D341Med (cell line): ENCODE data around the gene ETFA.

ENCODE experiments used
- DNase-seq: peaks from one replicate; pipeline ENCODE4 v3.0.0; 2012; ENCODE audit warnings: low spot score

ETFA gene

DNA sequence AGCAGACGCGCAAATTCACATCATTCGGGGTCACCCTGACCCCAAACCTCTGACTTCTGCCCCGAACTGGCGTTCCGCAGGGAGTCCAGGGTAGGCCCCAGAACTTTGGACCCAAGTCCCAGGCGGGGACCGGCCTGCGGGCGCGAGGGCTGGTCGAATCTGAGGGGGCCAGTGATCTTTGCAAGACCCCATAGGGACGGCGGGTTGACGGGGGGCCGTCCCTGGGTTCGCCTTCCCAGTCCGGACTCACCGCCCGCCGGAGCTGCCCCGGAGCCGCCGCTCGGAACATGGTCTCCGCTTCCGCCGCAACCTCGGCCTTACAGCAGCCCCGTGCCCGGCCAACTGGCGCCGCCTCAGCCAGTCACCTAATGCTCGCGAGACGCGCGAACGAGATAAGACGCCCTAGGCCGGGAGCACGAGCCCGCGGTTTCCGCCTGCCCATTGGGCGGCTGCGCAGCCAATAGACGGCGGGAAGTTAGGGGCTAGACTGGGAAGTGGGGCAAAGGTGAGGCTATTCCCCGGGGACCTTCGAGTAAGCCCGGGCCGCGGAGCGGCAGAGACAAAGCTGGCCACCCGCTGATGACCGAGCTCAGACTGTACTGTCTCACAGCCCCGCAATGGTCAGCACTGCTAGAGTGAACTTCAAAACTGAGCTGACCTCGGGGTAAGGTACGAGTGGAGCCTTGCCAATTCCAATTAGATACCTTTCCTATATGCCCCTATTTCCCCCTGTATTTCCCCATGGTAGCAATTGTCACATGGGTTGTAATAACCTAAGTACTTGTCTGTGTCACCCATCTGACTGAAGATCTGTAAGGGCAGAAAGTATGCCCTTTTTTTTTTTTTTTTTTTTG, at the start of gene ETFA:
Gene ETFA (minus strand): TSS at position 370 of the 854 bp plus-strand sequence. CDS start 81 bp downstream, at position 289.
- DNase-seq = peak; percentile 99

GRCh38 chr15:76360416-76360815, 49.1 kb upstream of the ETFA start:
- no peak for DNase-seq

GRCh38 chr15:76359152-76359551, 47.9 kb upstream of the ETFA start:
- no peak for DNase-seq

DNA sequence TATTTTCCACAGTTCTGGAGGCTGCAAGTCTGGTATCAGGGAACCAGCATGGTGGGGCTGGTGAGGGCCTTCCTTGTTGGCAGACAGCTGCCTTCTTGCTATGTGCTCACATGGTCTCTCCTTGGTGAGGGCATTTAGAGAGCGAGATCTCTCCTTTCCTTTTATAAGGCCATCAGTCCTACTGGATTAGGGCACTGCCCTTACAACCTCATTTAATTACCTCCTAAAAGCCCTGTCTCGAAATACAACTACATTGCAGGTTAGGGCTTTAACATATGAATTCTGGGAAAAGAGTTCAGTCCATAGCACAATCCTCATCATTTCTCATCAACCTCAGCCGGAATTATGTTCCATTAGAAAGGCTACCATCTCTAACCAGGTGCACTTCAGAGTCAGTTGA, 47.2 kb upstream of the ETFA start:
- no peak for DNase-seq

GRCh38 chr15:76354823-76355440, 43.7 kb upstream of the ETFA start:
- DNase-seq = no peak

DNA sequence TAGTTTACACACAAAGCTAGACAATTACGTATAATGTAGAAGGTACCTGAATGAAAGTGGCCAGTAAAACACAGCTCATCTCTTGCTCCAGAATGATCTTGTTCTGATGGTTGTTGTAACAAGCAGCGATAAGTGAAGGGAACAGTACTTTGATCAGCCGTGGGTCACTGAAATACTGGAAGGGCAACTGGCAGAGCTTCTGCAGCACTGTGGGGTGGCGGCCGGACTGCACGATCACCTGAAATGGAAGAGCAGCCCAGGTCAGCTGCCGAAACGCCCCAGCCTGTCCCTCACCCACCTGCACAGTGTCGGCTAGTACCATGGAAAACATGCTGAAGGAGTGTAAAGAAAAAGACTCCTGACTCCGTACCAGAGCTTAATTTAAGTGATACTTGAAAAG, 42.6 kb upstream of the ETFA start:
- no peak for DNase-seq

GRCh38 chr15:76353023-76353577, 41.8 kb upstream of the ETFA start:
- no peak for DNase-seq

- no peak for DNase-seq
Measured at GRCh38 chr15:76349301-76350070, 38.2 kb upstream of the ETFA start.

DNA sequence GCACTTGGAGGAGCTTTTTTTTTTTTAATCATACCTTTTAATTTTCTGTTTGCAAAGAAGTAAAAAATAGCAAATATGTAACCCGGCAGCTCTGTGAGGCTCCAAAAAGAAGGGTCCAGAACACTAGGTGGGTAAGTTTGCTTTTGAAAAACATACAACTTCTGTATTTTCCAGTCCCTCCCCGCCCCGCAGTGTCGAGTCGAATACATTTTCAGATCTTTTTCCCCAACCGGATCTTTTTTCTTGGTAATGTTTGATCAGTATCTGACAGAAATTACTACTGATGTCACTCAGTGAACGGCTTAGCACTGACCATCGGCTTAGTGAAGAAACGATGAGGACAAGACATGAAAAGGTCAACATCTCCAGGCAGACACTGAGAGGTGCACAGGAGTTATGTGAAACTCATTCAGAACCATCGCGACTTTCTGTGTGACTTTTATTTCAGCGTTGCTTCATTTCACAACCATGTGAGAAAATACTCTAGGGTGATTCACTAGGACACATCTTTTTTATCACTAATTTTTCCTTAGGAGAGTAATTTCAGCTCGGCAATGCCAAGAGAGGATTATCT, 36.3 kb upstream of the ETFA start:
- no peak for DNase-seq

- DNase-seq = no peak
Measured at GRCh38 chr15:76346669-76347481, 35.6 kb upstream of the ETFA start.

- no peak for DNase-seq
Measured at GRCh38 chr15:76345880-76346668, 34.8 kb upstream of the ETFA start.

GRCh38 chr15:76345583-76345879, 34.3 kb upstream of the ETFA start:
- DNase-seq = no peak

DNA sequence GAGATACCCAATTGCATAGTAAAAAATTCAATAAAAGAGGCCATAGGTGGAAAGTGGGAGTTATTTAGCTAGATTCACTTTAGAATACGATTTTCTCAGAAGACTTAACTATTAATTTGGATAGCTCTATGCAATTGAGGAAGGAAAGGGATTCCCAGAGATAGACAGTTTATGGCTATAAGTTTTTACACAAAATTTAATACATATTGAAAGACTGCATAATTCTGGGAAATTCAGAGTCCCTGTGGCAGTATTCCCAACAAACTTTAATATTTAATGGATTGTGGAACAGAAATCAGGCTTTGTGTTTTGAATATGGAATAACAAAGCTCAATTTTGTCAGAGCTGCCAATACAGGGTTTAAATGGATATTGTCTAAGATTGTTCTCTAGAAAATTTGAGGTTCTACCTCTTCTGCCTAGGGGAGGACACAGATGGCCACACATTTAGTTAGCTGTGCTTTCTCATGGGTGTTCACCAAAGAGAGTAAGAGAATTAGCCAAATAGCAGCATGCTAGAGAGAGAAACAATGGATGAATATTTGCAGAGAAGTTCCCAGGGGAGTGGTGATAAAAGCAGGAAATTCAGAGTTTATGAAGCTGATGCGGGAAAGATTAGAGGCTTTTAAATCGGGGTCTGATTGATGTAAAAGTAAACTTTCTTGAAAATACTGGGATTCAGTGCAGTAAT, 33.8 kb upstream of the ETFA start:
- no peak for DNase-seq

DNA sequence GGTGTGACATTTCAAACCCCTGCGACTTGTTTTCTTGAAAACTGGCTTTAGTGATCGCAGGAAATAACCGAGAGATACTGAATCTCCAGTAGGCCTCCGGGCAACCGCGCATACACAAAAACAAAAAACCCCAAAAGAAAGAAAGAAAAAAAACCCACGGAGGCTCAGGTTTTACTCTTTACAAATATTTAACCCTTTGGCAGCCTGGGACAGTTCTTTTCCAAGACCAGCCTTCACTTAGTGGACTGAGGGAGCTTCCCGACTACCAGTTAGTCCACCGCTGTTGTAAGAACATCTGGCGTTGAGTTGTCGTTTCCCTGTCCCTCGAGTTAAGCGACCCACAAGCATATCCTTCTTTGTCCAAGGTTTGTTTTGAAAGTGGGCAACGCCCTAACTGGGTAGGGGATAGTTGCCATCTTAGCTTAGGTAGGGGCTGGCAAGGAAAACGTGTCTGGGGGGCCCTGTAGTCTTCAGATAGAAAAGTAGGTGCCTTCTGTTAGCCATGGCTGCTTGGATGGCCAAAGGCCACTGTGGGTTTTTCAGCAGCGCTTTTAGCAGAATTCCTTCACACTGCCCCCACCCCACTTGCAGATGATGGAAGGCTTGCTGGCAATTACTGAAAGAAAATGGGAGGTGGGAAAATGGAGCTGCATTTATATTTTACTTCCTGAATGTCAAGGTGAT, 32.2 kb upstream of the ETFA start:
- no peak for DNase-seq

GRCh38 chr15:76342382-76343201, 31.3 kb upstream of the ETFA start:
- no peak for DNase-seq

DNA sequence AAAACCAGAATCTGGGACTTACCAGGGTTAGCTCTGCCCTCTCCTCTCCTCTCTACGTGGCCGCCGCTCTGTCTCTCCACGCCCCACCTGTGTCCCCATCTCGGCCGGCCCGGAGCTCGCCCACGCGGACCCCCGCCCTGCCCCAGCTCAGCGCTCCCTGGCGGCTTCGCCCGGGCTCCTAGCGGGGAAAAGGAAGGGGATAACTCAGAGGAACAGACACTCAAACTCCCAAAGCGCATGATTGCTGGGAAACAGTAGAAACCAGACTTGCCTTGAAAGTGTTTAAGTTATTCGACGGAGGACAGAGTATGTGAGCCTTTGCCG, 30.8 kb upstream of the ETFA start:
- no peak for DNase-seq

GRCh38 chr15:76341366-76342057, 30.2 kb upstream of the ETFA start:
- peak; percentile 92 for DNase-seq

DNA sequence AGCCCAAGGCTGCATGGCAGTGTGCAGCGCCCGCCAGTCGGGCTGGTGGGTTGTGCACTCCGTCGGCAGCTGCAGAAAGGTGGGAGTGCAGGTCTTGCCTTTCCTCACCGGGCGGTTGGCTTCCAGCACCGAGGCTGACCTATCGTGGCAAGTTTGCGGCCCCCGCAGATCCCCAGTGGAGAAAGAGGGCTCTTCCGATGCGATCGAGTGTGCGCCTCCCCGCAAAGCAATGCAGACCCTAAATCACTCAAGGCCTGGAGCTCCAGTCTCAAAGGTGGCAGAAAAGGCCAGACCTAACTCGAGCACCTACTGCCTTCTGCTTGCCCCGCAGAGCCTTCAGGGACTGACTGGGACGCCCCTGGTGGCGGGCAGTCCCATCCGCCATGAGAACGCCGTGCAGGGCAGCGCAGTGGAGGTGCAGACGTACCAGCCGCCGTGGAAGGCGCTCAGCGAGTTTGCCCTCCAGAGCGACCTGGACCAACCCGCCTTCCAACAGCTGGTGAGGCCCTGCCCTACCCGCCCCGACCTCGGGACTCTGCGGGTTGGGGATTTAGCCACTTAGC, 29.6 kb upstream of the ETFA start:
- peak; percentile 43 for DNase-seq
